Measurements from ENCODE around the gene LRRC43.

LRRC43 gene

GRCh38 chr12:122226366-122227125 lies 43.6 kb downstream of the LRRC43 start:
- DNase-seq (ENCODE audit: low read depth): no peak

- DNase-seq (ENCODE audit: low read depth): no peak
These were observed 44.4 kb downstream of the LRRC43 start for GRCh38 chr12:122227341-122227740.

GRCh38 chr12:122228092-122228491 lies 45.2 kb downstream of the LRRC43 start:
- no peak for DNase-seq (ENCODE audit: low read depth)

- no peak for DNase-seq (ENCODE audit: low read depth)
These were observed 47.9 kb downstream of the LRRC43 start for GRCh38 chr12:122230798-122231197.

- DNase-seq (ENCODE audit: low read depth): no peak
These were observed 49.8 kb downstream of the LRRC43 start for GRCh38 chr12:122232691-122233090.

- DNase-seq (ENCODE audit: low read depth): no peak
These were observed 52.8 kb downstream of the LRRC43 start for GRCh38 chr12:122235741-122236140.

- no peak for DNase-seq (ENCODE audit: low read depth)
These were observed 55.9 kb downstream of the LRRC43 start for GRCh38 chr12:122238861-122239260.

GRCh38 chr12:122243965-122244364 lies 61.0 kb downstream of the LRRC43 start:
- no peak for DNase-seq (ENCODE audit: low read depth)

GRCh38 chr12:122244565-122245371 lies 61.8 kb downstream of the LRRC43 start:
- DNase-seq (ENCODE audit: low read depth): no peak

GRCh38 chr12:122245553-122245952 lies 62.6 kb downstream of the LRRC43 start:
- no peak for DNase-seq (ENCODE audit: low read depth)

- no peak for DNase-seq (ENCODE audit: low read depth)
These were observed 67.1 kb downstream of the LRRC43 start for GRCh38 chr12:122250047-122250446.

GRCh38 chr12:122250536-122250935 lies 67.6 kb downstream of the LRRC43 start:
- DNase-seq (ENCODE audit: low read depth): no peak

All from stromal cell of bone marrow (primary cell).